ENCODE data around the gene PYGB.

DNA sequence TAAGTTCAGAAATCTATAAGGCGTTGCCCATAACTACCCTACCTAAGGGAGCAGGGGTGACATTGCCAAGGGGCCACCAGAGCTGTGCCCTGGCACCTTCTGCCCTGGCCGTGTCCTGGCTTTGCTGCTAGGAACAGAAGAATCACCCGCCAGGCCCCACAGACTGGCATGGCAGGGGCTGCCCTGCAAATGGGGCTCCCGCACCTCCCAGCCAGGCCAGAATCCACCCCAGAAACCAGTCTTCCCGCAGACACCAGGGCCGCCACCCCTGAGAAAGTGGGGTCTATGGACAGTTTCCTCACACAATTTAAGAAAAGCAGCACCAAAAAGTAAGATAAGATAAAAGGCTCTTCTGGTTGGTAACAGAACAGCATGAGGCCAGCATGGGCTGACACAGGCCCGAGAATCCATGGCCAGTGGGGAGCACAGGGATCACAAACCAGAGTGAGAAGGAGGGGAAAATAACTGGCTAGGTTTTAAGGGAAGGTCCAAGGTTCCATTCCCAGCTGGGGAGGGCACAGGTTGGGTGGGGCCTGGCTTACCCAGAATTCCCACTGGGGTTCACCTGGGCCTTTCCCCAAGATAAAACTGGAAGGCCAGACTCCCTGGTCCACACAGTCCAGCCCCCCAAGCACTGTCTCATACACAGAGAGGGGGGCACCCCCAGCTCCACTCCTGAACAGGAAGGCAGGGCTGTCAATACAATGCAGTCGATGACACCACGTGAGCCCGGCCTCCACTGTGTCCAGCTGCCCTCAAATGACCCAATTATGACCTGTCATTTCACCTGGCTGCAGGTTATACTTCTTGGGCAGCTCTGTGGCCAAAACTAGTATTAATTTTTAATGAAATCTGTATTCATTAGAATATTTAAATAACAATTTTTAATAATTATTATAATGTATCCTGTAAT lies 59.4 kb downstream of the PYGB start:
- no peak for TF ChIP-seq CTCF (IDR thresholded peaks at IDR 0.05)
- no peak for TF ChIP-seq POLR2A (IDR thresholded peaks at IDR 0.05)

All from thyroid gland (tissue), 4 donors.